LNCAP (cell line): ENCODE results near the gene UBFD1.

Experiments used
- TF ChIP-seq, protein P1 (sequence below): fragments of 450-650 bp; IDR thresholded peaks from 2 replicates; pipeline ENCODE4 v1.5.1; 2017; ENCODE audit warnings: mild to moderate bottlenecking

UBFD1 gene

DNA sequence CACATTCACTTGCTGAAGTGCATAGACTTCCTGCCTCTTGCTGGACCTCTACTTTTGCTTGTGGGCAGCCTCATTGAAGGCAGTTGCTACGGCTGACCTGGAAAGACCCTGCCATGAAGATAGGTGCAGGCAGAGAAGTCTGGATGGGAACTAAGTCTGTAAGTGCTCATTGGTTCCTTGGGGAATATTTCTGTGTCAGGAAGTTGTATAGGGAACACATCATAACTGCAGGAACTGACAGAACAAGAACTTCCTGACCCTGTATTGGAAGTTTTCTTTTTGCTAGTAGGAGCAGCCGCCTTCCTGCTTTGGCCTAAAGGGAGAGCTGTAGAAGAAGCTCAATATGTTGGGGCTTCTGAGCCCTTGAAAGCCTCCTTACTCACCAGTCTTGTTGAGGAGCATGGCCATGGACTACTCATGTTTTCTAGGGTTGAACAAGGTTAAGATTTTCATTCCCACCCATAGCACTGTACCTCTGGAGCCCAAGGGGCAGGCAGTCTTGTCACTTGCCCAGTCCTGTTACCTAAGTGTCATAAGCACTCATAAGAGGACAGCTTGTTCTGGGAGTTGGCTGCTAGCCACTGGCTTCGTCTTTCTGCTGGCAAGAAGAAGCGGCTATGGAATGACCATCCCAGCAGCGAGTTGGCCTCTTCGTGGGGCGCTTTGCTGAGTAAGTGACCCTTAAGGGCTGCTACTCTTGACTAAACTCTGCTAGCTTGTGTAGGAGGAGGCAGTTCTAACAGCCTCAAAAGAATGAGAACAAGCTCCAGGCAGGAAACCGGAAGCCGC is 7.2 kb downstream of the UBFD1 start:
- TF ChIP-seq, protein P1, sequence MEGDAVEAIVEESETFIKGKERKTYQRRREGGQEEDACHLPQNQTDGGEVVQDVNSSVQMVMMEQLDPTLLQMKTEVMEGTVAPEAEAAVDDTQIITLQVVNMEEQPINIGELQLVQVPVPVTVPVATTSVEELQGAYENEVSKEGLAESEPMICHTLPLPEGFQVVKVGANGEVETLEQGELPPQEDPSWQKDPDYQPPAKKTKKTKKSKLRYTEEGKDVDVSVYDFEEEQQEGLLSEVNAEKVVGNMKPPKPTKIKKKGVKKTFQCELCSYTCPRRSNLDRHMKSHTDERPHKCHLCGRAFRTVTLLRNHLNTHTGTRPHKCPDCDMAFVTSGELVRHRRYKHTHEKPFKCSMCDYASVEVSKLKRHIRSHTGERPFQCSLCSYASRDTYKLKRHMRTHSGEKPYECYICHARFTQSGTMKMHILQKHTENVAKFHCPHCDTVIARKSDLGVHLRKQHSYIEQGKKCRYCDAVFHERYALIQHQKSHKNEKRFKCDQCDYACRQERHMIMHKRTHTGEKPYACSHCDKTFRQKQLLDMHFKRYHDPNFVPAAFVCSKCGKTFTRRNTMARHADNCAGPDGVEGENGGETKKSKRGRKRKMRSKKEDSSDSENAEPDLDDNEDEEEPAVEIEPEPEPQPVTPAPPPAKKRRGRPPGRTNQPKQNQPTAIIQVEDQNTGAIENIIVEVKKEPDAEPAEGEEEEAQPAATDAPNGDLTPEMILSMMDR, result no peak

DNA sequence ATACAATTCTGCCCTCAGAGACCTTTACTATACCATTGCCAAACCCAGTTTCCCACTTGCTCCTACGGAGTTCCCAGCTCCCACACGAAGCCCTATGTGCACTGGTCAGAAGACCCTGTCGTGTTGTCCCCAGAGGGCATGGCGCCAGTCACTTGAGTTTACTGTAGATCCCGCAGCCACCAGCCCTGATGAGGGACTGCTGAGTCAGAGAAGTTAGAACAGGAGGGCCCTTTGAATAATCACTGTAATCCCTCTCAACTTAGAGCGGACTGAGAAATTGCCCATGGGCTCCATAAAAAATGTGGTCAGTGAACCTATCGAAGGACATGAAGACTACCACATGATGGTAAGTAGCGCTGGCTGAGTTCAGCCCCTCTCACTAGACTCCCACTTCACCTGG is 9.2 kb downstream of the UBFD1 start:
- TF ChIP-seq, protein P1, result no peak

DNA sequence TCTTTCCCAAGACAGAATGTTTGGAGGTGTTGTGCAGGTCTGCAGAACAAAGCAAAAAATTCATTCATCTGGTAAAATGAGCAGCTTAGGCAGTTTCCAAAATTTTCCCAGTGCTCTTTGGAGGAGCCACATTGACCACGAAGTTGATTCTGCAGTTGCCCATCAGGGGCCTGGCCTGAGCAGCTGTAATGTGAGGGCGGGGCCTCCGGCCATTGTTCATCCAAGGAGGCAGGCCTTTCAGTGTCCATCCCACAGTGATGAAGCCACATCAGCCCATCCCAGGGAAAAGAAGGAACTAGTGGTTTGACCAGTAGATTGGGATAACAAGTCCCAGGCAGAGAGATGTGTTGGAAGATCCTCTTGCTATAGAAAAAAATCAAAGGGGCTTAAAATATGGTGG is 10.1 kb downstream of the UBFD1 start:
- TF ChIP-seq, protein P1, result no peak

DNA sequence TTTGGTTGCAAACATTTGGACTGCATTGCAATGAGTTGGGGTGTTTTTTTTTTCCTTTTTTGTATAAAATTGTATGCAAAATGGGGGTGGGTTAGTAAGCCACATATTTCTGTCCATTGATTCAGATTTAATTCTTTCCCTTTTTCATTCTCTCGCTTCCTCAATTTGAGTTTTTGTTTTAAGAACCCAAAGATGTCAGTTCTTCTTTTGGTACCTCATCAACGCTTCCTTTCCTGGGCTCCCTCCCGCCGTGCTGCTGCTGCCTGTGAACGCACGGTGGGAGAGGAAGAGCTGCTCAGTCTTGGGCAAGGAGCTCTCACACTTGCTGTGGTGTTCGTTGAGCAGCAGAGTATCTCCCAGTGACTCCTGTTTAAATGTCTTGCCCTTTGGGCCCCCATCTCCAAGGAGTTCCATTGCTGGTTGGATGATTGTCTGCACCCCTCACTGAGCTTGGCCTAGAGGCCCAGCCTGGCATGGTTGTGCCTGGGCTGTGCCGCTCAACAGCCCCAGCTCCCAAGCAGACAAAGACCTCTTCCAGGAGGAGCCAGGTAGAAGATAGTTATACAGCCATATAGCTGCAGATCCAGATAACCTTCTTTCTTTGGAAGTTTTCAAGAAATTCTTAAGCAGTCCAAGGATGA is 13.6 kb downstream of the UBFD1 start:
- TF ChIP-seq, protein P1, result no peak

DNA sequence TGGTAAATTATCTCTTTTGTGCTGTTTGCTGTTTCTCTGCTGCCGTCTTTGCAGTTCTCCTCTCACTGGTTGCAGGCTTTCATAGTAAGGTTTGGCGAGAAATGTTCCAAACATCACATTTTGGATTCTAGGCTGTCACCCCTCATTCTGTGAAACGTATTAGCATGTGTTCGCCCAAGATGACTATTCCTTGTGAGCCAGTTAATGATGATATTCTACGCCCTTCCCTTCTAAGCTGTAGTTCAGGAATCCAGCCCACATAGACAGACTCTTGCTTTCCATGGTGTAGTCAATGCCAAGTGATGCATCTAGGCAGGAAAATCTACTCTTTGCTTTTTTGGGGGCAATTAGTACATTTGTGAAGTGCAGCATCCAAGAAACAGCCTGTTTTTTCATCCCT is 14.4 kb downstream of the UBFD1 start:
- TF ChIP-seq, protein P1, result no peak

DNA sequence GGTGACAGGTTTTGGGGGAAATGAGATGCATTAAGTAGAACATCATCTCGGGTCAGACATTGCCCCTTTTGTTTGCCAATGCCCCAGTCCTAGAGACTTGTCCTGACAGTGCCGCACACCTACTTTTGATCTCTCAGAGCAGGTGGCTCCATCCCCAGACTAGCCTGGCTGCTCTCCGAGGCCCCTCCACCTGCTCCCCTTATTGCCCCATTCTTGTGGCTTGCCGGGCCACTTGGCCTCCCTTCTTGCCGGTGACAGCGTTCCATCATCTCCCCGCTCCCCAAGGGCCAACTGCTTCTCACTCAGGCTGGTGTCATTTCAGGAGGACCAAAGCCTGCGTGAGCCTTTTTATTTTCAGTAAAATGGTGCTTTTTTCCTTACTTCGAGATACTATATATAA is 14.9 kb downstream of the UBFD1 start:
- TF ChIP-seq, protein P1, result no peak

DNA sequence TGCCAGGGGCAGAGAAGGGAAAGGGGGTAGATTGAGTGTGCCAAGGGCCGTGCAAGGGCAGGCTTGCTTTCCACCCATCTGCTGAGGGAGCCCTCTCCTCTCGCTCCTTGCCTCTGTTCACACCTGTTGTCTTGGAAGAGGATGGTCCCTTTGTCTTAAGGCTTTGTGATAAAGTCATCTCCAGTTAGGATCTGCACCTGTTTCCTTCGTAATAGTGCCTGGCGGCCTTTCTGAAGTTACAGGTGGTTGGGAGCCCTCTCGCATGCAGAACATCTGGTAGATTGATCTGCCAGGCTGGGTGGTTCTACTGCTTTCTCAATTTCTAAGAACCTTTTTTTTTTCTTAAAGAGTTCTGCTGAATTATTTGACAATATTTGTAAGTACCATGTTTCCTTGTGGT is 16.3 kb downstream of the UBFD1 start:
- TF ChIP-seq, protein P1, result no peak
